ENCODE results near the gene MROH8.

Gene MROH8

GRCh38 chr20:37090407-37090806, 88.9 kb downstream of the MROH8 start:
- no peak overlapping the region for H2AFZ ChIP-seq (ENCODE audit: low read length)
- no peaks in the 10 kb centered on the region for H4K20me1 ChIP-seq (ENCODE audit: insufficient read depth, low read length)
- H3F3A ChIP-seq (ENCODE audit: insufficient read depth, low read length): no peaks in the 10 kb centered on the region
- H3K27me3 ChIP-seq (ENCODE audit: insufficient read depth, low read length): no peaks in the 10 kb centered on the region
- H3K27ac ChIP-seq (ENCODE audit: low read depth, low read length, poor library complexity, severe bottlenecking): no peak overlapping the region
- peaks cover 82% of the 10 kb centered on the region for H3K36me3 ChIP-seq (ENCODE audit: insufficient read depth, low read length)
- H3K4me2 ChIP-seq (ENCODE audit: low read length): no peak overlapping the region
- peaks cover 22% of the 10 kb centered on the region for H3K4me1 ChIP-seq (ENCODE audit: insufficient read depth, low read length, severe bottlenecking)
- TF ChIP-seq CTCF (IDR thresholded peaks at IDR 0.05; ENCODE audit: low read length) (no peak), EZH2 (IDR thresholded peaks at IDR 0.05; ENCODE audit: borderline replicate concordance, low read length) (no peak)
- no peak overlapping the region for H3K9ac ChIP-seq (ENCODE audit: low read length)
- H3K4me3 ChIP-seq (ENCODE audit: low read depth, low read length, poor library complexity, severe bottlenecking): no peak overlapping the region
- H3K9me3 ChIP-seq (ENCODE audit: low read length): no peaks in the 10 kb centered on the region
- H3K79me2 ChIP-seq (ENCODE audit: insufficient read depth, low read length): peaks cover 48% of the 10 kb centered on the region
- no peaks in the 10 kb centered on the region for H3K9me2 ChIP-seq (ENCODE audit: low read depth, low read length)

GRCh38 chr20:37081717-37082289, 97.5 kb downstream of the MROH8 start:
- no peaks in the 10 kb centered on the region for H3F3A ChIP-seq (ENCODE audit: insufficient read depth, low read length)
- TF ChIP-seq EZH2 (IDR thresholded peaks at IDR 0.05; ENCODE audit: borderline replicate concordance, low read length) (no peak), CTCF (IDR thresholded peaks at IDR 0.05; ENCODE audit: low read length) (peak; percentile 69)
- peaks cover 22% of the 10 kb centered on the region for H3K79me2 ChIP-seq (ENCODE audit: insufficient read depth, low read length)
- no peak overlapping the region for H3K4me2 ChIP-seq (ENCODE audit: low read length)
- no peaks in the 10 kb centered on the region for H4K20me1 ChIP-seq (ENCODE audit: insufficient read depth, low read length)
- H3K27ac ChIP-seq (ENCODE audit: low read depth, low read length, poor library complexity, severe bottlenecking): no peak overlapping the region
- no peak overlapping the region for H2AFZ ChIP-seq (ENCODE audit: low read length)
- no peaks in the 10 kb centered on the region for H3K9me3 ChIP-seq (ENCODE audit: low read length)
- H3K36me3 ChIP-seq (ENCODE audit: insufficient read depth, low read length): peaks cover 83% of the 10 kb centered on the region
- H3K9me2 ChIP-seq (ENCODE audit: low read depth, low read length): no peaks in the 10 kb centered on the region
- no peaks in the 10 kb centered on the region for H3K4me1 ChIP-seq (ENCODE audit: insufficient read depth, low read length, severe bottlenecking)
- no peaks in the 10 kb centered on the region for H3K27me3 ChIP-seq (ENCODE audit: insufficient read depth, low read length)
- H3K4me3 ChIP-seq (ENCODE audit: low read depth, low read length, poor library complexity, severe bottlenecking): no peak overlapping the region
- H3K9ac ChIP-seq (ENCODE audit: low read length): no peak overlapping the region

DNA sequence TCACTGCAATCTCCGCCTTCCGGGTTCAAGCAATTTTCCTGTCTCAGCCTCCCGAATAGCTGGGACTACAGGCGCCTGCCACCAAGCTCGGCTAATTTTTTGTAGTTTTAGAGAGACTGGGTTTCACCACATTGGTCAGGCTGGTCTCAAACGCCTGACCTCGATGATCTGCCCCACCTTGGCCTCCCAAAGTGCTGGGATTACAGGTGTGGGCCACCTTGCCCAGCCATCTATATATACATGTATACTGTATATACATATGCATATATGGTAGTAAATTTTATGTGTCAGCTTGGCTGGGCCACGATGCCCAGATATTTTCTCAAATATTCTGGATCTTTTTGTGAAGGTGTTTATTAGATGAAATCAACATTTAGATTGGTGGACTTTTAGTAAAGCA, 102.3 kb downstream of the MROH8 start:
- H3K79me2 ChIP-seq (ENCODE audit: insufficient read depth, low read length): peaks cover 44% of the 10 kb centered on the region
- H3K9me2 ChIP-seq (ENCODE audit: low read depth, low read length): no peaks in the 10 kb centered on the region
- H4K20me1 ChIP-seq (ENCODE audit: insufficient read depth, low read length): no peaks in the 10 kb centered on the region
- no peak overlapping the region for H3K4me2 ChIP-seq (ENCODE audit: low read length)
- H3K36me3 ChIP-seq (ENCODE audit: insufficient read depth, low read length): peaks cover 70% of the 10 kb centered on the region
- H2AFZ ChIP-seq (ENCODE audit: low read length): no peak overlapping the region
- no peak for TF ChIP-seq CTCF (IDR thresholded peaks at IDR 0.05; ENCODE audit: low read length)
- TF ChIP-seq EZH2 (IDR thresholded peaks at IDR 0.05; ENCODE audit: borderline replicate concordance, low read length): no peak
- H3K27ac ChIP-seq (ENCODE audit: low read depth, low read length, poor library complexity, severe bottlenecking): no peak overlapping the region
- peaks cover 5% of the 10 kb centered on the region for H3K9me3 ChIP-seq (ENCODE audit: low read length)
- no peak overlapping the region for H3K9ac ChIP-seq (ENCODE audit: low read length)
- no peaks in the 10 kb centered on the region for H3K27me3 ChIP-seq (ENCODE audit: insufficient read depth, low read length)
- H3K4me1 ChIP-seq (ENCODE audit: insufficient read depth, low read length, severe bottlenecking): peaks cover 18% of the 10 kb centered on the region
- H3K4me3 ChIP-seq (ENCODE audit: low read depth, low read length, poor library complexity, severe bottlenecking): no peak overlapping the region
- no peaks in the 10 kb centered on the region for H3F3A ChIP-seq (ENCODE audit: insufficient read depth, low read length)

All from OCI-LY1 (cell line).